HG03457 (cell line): ENCODE results near the gene ELAVL1.

ENCODE experiments used
- ATAC-seq: cut with Tn5 transposase; IDR thresholded peaks from one replicate; pipeline ENCODE4 v1.9.1; 2021; ENCODE audit warnings: moderate number of reproducible peaks; ENCODE audit not compliant: unreplicated experiment

Gene ELAVL1

GRCh38 chr19:7986321-7987113 lies 18.9 kb downstream of the ELAVL1 start:
- no peak for ATAC-seq

DNA sequence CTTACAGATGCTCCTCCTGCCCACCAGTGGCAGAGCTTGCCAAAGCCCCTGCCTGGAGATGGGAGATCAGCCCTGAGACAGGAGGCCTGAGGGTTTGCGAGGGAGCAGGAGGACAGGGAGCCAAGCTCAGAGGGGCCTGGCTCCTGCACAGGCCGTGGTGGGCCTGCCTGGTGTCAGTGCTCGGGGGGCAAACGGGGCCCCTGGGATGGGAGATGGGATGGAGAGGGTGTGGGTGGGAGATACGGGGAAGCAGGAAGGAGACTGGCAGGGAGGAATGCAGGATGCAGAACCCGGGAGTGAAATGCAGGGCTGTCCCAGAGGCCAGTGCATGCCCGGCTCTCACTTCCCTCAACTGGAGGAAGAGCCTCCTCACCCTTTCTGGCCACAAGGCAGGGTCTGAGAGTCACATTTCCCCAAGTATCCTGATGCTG lies 19.9 kb downstream of the ELAVL1 start:
- ATAC-seq: no peak

DNA sequence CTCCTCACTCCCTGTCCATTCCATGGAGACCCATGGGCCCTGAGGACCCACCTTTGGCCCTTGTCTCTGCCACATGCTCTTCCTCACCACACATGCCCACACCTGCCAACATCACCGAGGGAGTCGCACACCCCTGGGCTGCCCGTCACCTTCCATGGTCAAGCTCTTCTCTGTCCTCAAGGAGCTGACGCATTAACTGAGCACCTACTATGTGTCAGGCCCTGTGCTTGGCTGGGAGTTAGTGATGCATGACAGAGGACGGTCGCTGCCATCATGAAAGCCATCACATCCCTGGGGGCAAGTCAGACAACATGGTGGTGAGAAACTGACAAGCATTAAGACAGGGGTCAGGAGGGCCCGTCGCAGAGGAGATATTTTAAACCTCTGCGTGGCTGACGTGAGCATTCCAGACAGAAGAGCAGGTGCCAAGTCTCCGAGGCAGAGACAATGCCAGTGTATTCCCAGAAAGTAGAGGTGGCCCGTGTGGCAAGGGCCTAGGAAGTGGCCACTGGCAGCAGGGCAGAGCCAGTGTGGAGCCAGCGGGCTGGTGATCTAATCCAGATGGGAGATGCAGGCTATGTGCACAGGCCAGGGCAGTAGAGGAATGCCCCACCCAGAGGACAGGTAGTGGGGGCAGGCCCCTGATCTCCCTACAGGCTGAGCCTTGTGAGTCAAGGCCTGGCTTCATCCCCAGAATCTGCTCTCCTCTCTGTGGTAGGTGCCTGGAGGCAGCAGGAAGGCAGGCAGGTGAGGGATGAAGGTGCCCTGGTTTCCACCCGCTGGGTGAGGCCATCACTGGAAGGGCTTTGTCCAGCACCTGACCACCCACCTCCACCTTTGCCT lies 21.2 kb downstream of the ELAVL1 start:
- no peak for ATAC-seq

- ATAC-seq: no peak
Observed at GRCh38 chr19:7983286-7983950, 22.0 kb downstream of the ELAVL1 start.

GRCh38 chr19:7982651-7983099 lies 22.8 kb downstream of the ELAVL1 start:
- ATAC-seq: no peak

- ATAC-seq: no peak
Observed at GRCh38 chr19:7982103-7982502, 23.3 kb downstream of the ELAVL1 start.

GRCh38 chr19:7981661-7982060 lies 23.8 kb downstream of the ELAVL1 start:
- no peak for ATAC-seq

GRCh38 chr19:7981199-7981598 lies 24.2 kb downstream of the ELAVL1 start:
- ATAC-seq: no peak

DNA sequence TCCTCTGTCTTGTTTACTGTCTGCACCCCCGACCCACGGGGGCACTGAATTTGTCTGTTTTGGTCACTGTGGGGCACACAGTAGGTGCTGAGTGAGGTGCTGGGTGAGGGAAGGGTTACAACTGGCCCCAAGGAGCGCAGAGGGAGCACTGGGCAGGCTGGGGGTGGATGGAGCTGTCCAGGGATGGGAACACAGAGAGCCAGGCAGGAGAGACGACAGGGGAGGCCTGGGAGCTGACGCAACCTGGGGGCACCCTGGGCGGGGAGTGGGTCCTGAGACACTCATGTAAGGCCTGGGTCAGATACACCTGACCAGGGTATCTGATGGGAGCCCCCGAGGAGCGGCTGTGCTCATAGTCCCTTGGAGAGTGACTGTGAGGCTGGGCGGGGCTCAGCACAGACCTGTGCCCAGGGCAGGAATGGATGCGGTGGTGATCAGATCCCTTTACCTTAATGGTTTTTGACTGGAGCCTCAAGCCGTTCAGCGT lies 24.8 kb downstream of the ELAVL1 start:
- ATAC-seq: no peak

- ATAC-seq: no peak
Observed at GRCh38 chr19:7980168-7980567, 25.3 kb downstream of the ELAVL1 start.

DNA sequence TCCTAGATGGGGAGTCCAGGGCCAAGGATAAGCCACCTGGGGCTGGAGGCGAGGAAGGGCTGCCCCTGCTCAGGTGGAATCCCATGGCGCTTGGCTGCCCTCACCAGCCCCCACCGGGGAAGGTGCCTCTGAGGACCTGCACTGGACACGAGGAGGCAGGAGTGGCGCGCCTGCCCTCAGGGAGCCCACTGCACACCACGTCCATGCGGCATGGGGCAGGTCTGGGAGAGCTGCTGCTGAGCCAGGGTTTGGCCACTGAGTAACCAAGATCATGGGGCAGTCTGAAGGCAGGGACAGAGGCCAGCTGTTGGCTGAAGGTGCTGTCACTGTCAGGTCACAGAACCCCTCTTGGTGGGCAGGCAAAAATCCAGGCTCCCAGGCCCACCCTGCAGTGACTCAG lies 25.9 kb downstream of the ELAVL1 start:
- no peak for ATAC-seq

DNA sequence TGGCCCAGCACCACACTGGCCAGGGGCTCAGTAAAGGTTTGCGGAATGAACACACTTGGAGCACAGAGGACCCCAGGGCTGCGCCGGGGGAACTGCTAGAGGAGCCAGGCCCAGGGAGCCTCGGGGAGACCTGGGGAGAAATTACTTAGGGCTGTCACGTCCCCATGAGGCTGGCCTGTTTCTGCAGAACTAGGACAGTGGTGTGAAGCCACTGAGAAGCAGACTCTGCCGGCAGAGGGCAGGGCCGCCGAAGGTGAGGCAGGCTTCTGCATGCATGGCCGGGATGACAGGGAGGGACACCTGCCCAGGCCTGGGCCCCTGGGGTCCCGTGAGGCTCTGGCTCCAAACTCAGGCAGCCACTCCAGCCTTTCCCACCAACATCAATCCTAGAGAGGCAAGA lies 26.4 kb downstream of the ELAVL1 start:
- ATAC-seq: no peak

- no peak for ATAC-seq
Observed at GRCh38 chr19:7978179-7978825, 27.1 kb downstream of the ELAVL1 start.

- no peak for ATAC-seq
Observed at GRCh38 chr19:7977723-7978040, 27.8 kb downstream of the ELAVL1 start.

DNA sequence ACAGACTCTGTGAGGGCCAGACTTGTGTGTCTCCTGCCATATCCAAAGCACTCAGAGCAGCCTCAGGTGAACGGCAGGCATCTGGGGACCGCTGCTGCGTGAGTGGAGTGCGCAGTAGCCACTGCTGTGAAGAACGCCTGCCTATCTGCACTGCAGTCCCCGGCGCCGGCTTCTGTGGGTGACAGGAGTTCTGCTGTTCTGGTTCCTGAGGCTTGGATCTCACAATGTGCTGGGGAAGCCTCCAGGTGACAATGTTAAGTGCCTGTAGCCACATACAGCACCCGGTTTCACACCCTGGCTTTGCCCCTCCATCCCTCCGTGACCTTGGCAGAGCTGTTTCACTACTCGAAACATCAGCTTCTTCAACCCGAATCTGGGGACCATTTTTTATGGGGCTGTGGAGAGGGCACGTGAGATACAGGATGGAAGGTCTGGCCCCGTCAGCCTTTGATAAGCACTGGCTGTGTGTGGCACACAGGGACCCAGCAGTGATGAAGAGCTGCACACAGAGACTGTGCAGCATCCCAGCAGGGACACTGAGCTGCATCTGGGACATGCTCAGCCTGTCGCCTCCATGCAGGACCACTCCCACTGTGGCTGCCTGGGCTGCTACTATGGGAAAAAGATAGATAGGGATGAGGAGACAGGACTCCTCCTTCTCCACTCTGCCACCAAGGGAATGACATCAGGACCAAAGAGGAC lies 28.3 kb downstream of the ELAVL1 start:
- ATAC-seq: no peak

DNA sequence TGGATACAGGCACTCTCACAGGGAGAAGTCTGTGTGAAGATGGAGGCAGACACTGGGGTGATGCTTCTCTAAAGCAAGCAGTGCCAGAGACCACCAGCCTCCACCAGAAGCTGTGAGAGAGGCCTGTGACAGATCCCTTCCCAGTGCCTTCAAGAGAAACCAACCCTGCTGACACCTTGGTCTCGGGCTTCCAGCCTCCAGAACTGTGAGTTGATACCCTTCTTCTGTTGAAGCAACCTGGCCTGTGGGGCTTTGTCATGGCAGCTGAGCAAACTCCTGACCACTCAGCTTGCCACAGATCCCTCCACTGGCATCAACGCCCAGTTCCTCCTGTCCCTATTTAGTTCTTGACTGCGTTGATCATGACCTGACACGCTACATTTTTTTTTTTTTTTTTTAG lies 29.0 kb downstream of the ELAVL1 start:
- ATAC-seq: no peak

GRCh38 chr19:7975037-7975436 lies 30.4 kb downstream of the ELAVL1 start:
- no peak for ATAC-seq

- ATAC-seq: no peak
Observed at GRCh38 chr19:7973883-7974282, 31.6 kb downstream of the ELAVL1 start.

DNA sequence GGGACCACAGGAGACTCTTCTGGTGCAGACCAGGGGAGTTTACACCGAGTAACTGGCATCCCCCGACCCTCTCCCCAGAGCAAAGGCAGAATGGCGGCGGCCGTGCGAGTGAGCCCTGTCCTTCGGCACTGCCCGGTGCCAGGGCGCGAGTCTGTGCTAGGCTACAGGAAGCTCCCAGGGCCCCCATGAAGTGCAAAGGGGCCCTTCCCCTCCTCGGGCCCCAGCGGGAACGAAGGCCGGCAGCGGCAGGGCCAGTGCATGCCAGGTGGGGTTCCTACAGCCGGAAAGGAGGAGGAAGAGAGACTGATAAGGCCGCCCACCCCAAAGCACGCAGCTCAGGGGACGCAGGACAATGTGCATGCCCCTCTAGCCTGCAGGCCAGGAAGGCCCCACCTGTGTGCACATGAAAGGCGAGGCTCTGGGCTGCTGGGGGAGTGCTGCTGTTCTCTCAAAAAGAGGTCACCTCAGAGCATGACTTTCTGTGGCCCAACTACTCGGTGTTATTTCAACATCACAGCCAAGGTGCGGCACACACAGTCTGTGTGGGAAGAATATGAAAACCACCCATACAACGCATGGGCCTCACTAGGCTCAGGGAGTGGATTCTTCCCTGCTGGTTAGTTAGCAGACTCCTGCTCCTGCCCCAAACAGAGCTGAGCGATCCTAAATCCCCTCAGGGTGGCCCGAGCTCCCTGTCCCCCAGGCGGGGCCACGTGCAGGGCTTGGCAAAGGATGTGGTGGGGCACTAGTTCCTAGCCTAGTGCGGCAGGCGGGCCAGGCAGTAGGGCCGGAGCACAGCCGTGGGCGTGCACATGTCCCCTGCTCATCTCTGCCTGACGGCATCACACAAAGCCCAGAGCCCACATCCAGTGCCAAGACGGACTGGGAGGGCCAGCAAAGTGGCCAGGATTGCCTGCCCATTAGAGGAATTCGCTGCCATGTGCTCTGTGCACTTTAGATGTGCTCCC lies 33.6 kb downstream of the ELAVL1 start:
- ATAC-seq: no peak
